Loucy (cell line): Measurements from ENCODE around the gene CAPZA3.
"Not testable (repeated sequence)": the region's sequence is repeated elsewhere in the genome, so short reads cannot be mapped to it uniquely, and the experiment has no call there.

Experiments used
- H2AFZ ChIP-seq: fragments of 200-600 bp; sonication (generic); 2 replicates; pipeline ENCODE4 v1.6.0; 2016; ENCODE audit warnings: antibody characterized with exemption, mild to moderate bottlenecking, low read length, moderate library complexity
- H3F3A ChIP-seq: fragments of 200-600 bp; 2 replicates; pipeline ENCODE4 v1.6.0; 2016; ENCODE audit warnings: antibody characterized with exemption, low read depth, mild to moderate bottlenecking
- H3K27me3 ChIP-seq: fragments of 200-600 bp; sonication (generic); 2 replicates; pipeline ENCODE4 v1.6.1; 2014; ENCODE audit warnings: low read length, mild to moderate bottlenecking; ENCODE audit not compliant: insufficient read depth, poor library complexity, severe bottlenecking
- H3K36me3 ChIP-seq: fragments of 200-600 bp; sonication (generic); 2 replicates; pipeline ENCODE4 v1.6.1; 2016; ENCODE audit warnings: low read length; ENCODE audit not compliant: insufficient read depth
- H3K4me1 ChIP-seq: fragments of 200-600 bp; sonication (generic); 2 replicates; pipeline ENCODE4 v1.5.1; 2014; ENCODE audit warnings: low read length, mild to moderate bottlenecking; ENCODE audit not compliant: insufficient read depth, poor library complexity, severe bottlenecking
- H3K4me2 ChIP-seq: fragments of 200-600 bp; sonication (generic); 2 replicates; pipeline ENCODE4 v1.6.0; 2014; ENCODE audit warnings: antibody characterized with exemption, low read length, low read depth, mild to moderate bottlenecking; ENCODE audit not compliant: poor library complexity, severe bottlenecking
- H3K4me3 ChIP-seq: fragments of 200-600 bp; sonication (generic); 2 replicates; pipeline ENCODE4 v1.5.1; 2014; ENCODE audit warnings: low read length, mild to moderate bottlenecking, mixed read lengths; ENCODE audit not compliant: poor library complexity, severe bottlenecking
- H3K79me2 ChIP-seq: fragments of 200-600 bp; sonication (generic); 2 replicates; pipeline ENCODE4 v1.6.1; 2014; ENCODE audit warnings: low read length; ENCODE audit not compliant: insufficient read depth
- H3K9ac ChIP-seq: fragments of 200-600 bp; sonication (generic); 2 replicates; pipeline ENCODE4 v1.6.0; 2014; ENCODE audit warnings: mild to moderate bottlenecking, low read depth, low read length, moderate library complexity; ENCODE audit not compliant: poor library complexity, severe bottlenecking
- H3K9me2 ChIP-seq: fragments of 200-600 bp; sonication (generic); replicated peaks from 2 replicates; pipeline ENCODE4 v1.6.1; 2016; ENCODE audit warnings: low read depth, low read length, mixed read lengths
- H3K9me3 ChIP-seq: fragments of 200-600 bp; sonication (generic); 2 replicates; pipeline ENCODE4 v1.6.1; 2014; ENCODE audit warnings: mild to moderate bottlenecking, antibody characterized with exemption, low read length, low read depth; ENCODE audit not compliant: insufficient read depth
- H4K20me1 ChIP-seq: fragments of 200-600 bp; sonication (generic); 2 replicates; pipeline ENCODE4 v1.6.0; 2014; ENCODE audit warnings: antibody characterized with exemption, low read length, mild to moderate bottlenecking; ENCODE audit not compliant: insufficient read depth, poor library complexity, severe bottlenecking
- CTCF ChIP-seq: fragments of 200-600 bp; sonication (generic); conservative IDR thresholded peaks from 2 replicates; pipeline ENCODE4 v1.5.1; 2014; ENCODE audit warnings: mild to moderate bottlenecking, antibody characterized with exemption, low read length
- EZH2phosphoT487 ChIP-seq: fragments of 200-600 bp; IDR thresholded peaks from 2 replicates; pipeline ENCODE4 v1.6.1; 2018; ENCODE audit warnings: antibody characterized with exemption, mild to moderate bottlenecking, moderate library complexity, borderline replicate concordance

CAPZA3 gene

GRCh38 chr12:18753481-18754123 lies 15.7 kb downstream of the CAPZA3 start:
- Histone ChIP-seq H3K4me2 (no peak overlapping the region), H3K36me3 (no peaks in the 10 kb centered on the region), H3K27me3 (no peaks in the 10 kb centered on the region), H2AFZ (no peak overlapping the region), H3K4me3 (no peak overlapping the region), H3F3A (no peaks in the 10 kb centered on the region), H3K4me1 (no peaks in the 10 kb centered on the region), H3K9ac (no peak overlapping the region), H4K20me1 (no peaks in the 10 kb centered on the region), H3K9me2 (no peaks in the 10 kb centered on the region), H3K79me2 (no peaks in the 10 kb centered on the region), H3K9me3 (no peaks in the 10 kb centered on the region; the same call in 1 of the 2 replicates)
- TF ChIP-seq CTCF = no peak
- no peak for TF ChIP-seq EZH2phosphoT487

GRCh38 chr12:18754124-18754707 lies 16.3 kb downstream of the CAPZA3 start:
- Histone ChIP-seq H3K27me3 (no peaks in the 10 kb centered on the region), H3K9ac (no peak overlapping the region), H3K79me2 (no peaks in the 10 kb centered on the region), H4K20me1 (no peaks in the 10 kb centered on the region), H2AFZ (no peak overlapping the region), H3K9me2 (no peaks in the 10 kb centered on the region), H3K36me3 (no peaks in the 10 kb centered on the region), H3F3A (no peaks in the 10 kb centered on the region), H3K4me1 (no peaks in the 10 kb centered on the region), H3K9me3 (no peaks in the 10 kb centered on the region; the same call in 1 of the 2 replicates), H3K4me3 (no peak overlapping the region), H3K4me2 (no peak overlapping the region)
- TF ChIP-seq EZH2phosphoT487 (no peak), CTCF (no peak)

- Histone ChIP-seq H3K36me3 (no peaks in the 10 kb centered on the region), H3K4me3 (no peak overlapping the region), H3K9me2 (no peaks in the 10 kb centered on the region), H3K79me2 (no peaks in the 10 kb centered on the region), H3K4me2 (no peak overlapping the region), H3K9ac (no peak overlapping the region), H3K27me3 (no peaks in the 10 kb centered on the region), H3K4me1 (no peaks in the 10 kb centered on the region), H2AFZ (no peak overlapping the region), H3F3A (no peaks in the 10 kb centered on the region), H4K20me1 (no peaks in the 10 kb centered on the region), H3K9me3 (no peaks in the 10 kb centered on the region; the same call in 1 of the 2 replicates)
- TF ChIP-seq EZH2phosphoT487 (no peak), CTCF (no peak)
These were observed 17.4 kb downstream of the CAPZA3 start for GRCh38 chr12:18755341-18755740.

- H3K4me1 ChIP-seq, H3K4me2 ChIP-seq, H3K9ac ChIP-seq, H3F3A ChIP-seq, H3K9me2 ChIP-seq, H4K20me1 ChIP-seq, H3K9me3 ChIP-seq, H2AFZ ChIP-seq, H3K36me3 ChIP-seq, H3K79me2 ChIP-seq, H3K4me3 ChIP-seq, H3K27me3 ChIP-seq: not testable (repeated sequence)
These were observed 28.6 kb downstream of the CAPZA3 start for GRCh38 chr12:18766479-18766878.
